Mesenchymal stem cell (in vitro differentiated cells and primary cell): ENCODE results near the gene ANGEL1.

Source experiments
- DNase-seq: peaks from one replicate; pipeline ENCODE4 v3.0.0-alpha.2; 2013
- H2AFZ ChIP-seq: one replicate; pipeline ENCODE4 v1.6.1; 2013; ENCODE audit warnings: low read depth, mild to moderate bottlenecking, control low read depth, inconsistent platforms, low read length, moderate library complexity
- H2AK5ac ChIP-seq: 2 replicates; pipeline ENCODE4 v1.6.1; 2013; ENCODE audit warnings: low read length, moderate library complexity, mild to moderate bottlenecking, inconsistent platforms; ENCODE audit not compliant: severe bottlenecking
- H2BK120ac ChIP-seq: one replicate; pipeline ENCODE4 v1.6.1; 2013; ENCODE audit warnings: low read depth, mild to moderate bottlenecking, inconsistent platforms, low read length, moderate library complexity
- H2BK12ac ChIP-seq, 2 experiments: one replicate each; pipeline ENCODE4 v1.6.1; 2013; ENCODE audit warnings: inconsistent platforms in 2 of 2, low read length in 2 of 2, mild to moderate bottlenecking in 2 of 2, moderate library complexity in 2 of 2, control low read depth in 1 of 2
- H2BK15ac ChIP-seq: one replicate; pipeline ENCODE4 v1.6.1; 2013; ENCODE audit warnings: mild to moderate bottlenecking, low read depth, inconsistent platforms; ENCODE audit not compliant: poor library complexity, severe bottlenecking
- H2BK5ac ChIP-seq: 2 replicates; pipeline ENCODE4 v1.6.1; 2013; ENCODE audit warnings: low read depth, mild to moderate bottlenecking, low read length, control low read depth, inconsistent platforms; ENCODE audit not compliant: poor library complexity, severe bottlenecking
- H3K14ac ChIP-seq, 2 experiments: one replicate each; pipeline ENCODE4 v1.6.1; 2013; ENCODE audit warnings: inconsistent platforms in 2 of 2, low read length in 2 of 2, control low read depth in 1 of 2, mild to moderate bottlenecking in 1 of 2, moderate library complexity in 1 of 2
- H3K18ac ChIP-seq, 2 experiments: one replicate each; pipeline ENCODE4 v1.6.1; 2013; ENCODE audit warnings: inconsistent platforms in 2 of 2, low read length in 2 of 2, control low read depth in 1 of 2, low read depth in 1 of 2, mild to moderate bottlenecking in 1 of 2
- H3K23ac ChIP-seq, 2 experiments: one replicate each; pipeline ENCODE4 v1.6.1; 2013; ENCODE audit warnings: inconsistent platforms in 2 of 2, low read length in 2 of 2, mild to moderate bottlenecking in 2 of 2, moderate library complexity in 2 of 2, control low read depth in 1 of 2
- H3K27ac ChIP-seq: 2 replicates; pipeline ENCODE4 v1.5.1; 2013; ENCODE audit warnings: mild to moderate bottlenecking, moderate library complexity, low read length, control low read depth, inconsistent platforms; ENCODE audit not compliant: poor library complexity, severe bottlenecking
- H3K27me3 ChIP-seq, 2 experiments: 2 replicates each; pipeline versions ENCODE4 v1.6.1 to v1.7.0; 2013; ENCODE audit warnings: low read length in 2 of 2, mild to moderate bottlenecking in 2 of 2, moderate library complexity in 2 of 2, control low read depth in 1 of 2, inconsistent platforms in 1 of 2; ENCODE audit not compliant: control insufficient read depth in 1 of 2, insufficient read depth in 1 of 2
- H3K36me3 ChIP-seq, 2 experiments: 2 replicates each; pipeline versions ENCODE4 v1.6.1 to v1.7.0; 2013; ENCODE audit warnings: low read length in 2 of 2, control low read depth in 1 of 2, inconsistent platforms in 1 of 2, low read depth in 1 of 2, mild to moderate bottlenecking in 1 of 2; ENCODE audit not compliant: insufficient read depth in 2 of 2, control insufficient read depth in 1 of 2
- H3K4ac ChIP-seq, 2 experiments: one replicate each; pipeline ENCODE4 v1.6.1; 2013; ENCODE audit warnings: inconsistent platforms in 2 of 2, low read length in 2 of 2, mild to moderate bottlenecking in 2 of 2, moderate library complexity in 2 of 2, control low read depth in 1 of 2, low read depth in 1 of 2
- H3K4me1 ChIP-seq: 2 replicates; pipeline ENCODE4 v1.6.1; 2013; ENCODE audit warnings: low read depth, low read length, control low read depth; ENCODE audit not compliant: control insufficient read depth, insufficient read depth
- H3K4me2 ChIP-seq: 2 replicates; pipeline ENCODE4 v1.6.1; 2013; ENCODE audit warnings: low read length, mild to moderate bottlenecking, inconsistent platforms; ENCODE audit not compliant: poor library complexity, severe bottlenecking
- H3K4me3 ChIP-seq, 2 experiments: 2 replicates each; pipeline versions ENCODE4 v1.5.1 to v1.7.0; 2013; ENCODE audit warnings: low read length in 2 of 2, mild to moderate bottlenecking in 2 of 2, control low read depth in 1 of 2, low read depth in 1 of 2; ENCODE audit not compliant: insufficient read depth in 1 of 2
- H3K79me1 ChIP-seq: replicated peaks from 2 replicates; pipeline ENCODE4 v1.6.1; 2013; ENCODE audit warnings: mild to moderate bottlenecking, control low read depth, low read length, inconsistent platforms; ENCODE audit not compliant: poor library complexity, severe bottlenecking
- H3K9ac ChIP-seq: 2 replicates; pipeline ENCODE4 v1.7.0; 2013; ENCODE audit warnings: mild to moderate bottlenecking, low read length, moderate library complexity
- H3K9me3 ChIP-seq: 2 replicates; pipeline ENCODE4 v1.7.0; 2013; ENCODE audit warnings: mild to moderate bottlenecking, low read length; ENCODE audit not compliant: control insufficient read depth
- H4K8ac ChIP-seq: one replicate; pipeline ENCODE4 v1.6.1; 2013; ENCODE audit warnings: inconsistent platforms, mild to moderate bottlenecking, low read length, moderate library complexity
- H4K91ac ChIP-seq: one replicate; pipeline ENCODE4 v1.6.1; 2013; ENCODE audit warnings: mild to moderate bottlenecking, low read length, inconsistent platforms
- WGBS: methylation state at CpG from one replicate; pipeline ENCODE4 v1.1.7; 2013; ENCODE audit warnings: mixed read lengths; 5-methylcytosine and 5-hydroxymethylcytosine counted together

ANGEL1 gene

DNA sequence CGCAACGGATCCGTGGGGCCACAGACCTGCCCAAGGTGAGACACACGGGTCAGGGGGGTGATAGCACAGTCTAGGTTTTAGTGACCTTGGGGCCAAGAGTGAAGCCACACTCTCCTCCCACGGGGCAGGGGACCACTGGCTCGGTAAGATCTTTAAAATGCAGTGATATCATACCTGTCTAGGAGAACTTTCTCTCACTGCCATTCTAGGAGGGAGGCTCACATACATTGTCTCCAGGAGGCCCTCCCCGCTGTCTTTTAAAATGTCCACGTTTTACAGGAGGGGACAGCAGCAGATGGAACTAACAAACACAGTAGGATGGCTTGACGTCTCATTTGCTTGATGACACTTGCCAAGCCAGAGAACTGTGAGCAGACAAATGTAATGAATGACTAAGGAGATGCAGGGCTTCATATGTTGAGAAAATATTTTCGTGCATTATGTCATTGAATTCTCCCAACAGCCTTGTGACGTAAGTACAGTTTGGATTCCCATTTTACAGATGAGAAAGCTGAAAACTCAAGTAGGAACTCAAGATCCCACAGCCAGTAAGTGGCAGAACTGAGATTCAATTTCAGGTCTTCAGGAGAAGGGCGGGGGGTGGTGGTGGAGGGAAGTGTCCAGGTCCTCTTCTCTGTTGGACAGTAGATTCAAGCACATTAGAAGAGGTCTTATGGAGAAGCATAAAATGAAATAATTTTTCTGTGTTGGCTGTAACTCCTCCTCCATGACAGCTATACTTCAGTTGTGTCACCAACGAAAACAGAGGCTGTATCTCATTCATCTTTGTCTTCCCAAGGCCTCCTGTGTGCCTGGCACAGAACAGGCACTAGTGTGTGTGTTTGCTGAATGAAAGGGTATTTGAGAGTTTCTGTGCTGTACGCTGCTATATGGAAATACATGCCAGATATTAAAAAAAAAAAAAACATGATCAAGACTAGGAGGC is 49.3 kb downstream of the ANGEL1 start:
- Histone ChIP-seq H2BK120ac (no peak overlapping the region), H3K23ac (no peak overlapping the region), H3K14ac (no peak overlapping the region), H3K9me3 (no peaks in the 10 kb centered on the region), H3K18ac (peak overlapping the region in 1 of 2 experiments; percentile 67), H4K91ac (peak overlapping the region; percentile 64), H2BK15ac (no peak overlapping the region), H3K27me3 (peaks cover 0 to 13% of the 10 kb centered on the region in 2 experiments), H3K27ac (no peak overlapping the region), H4K8ac (peak overlapping the region; percentile 52), H2BK12ac (peak overlapping the region in 1 of 2 experiments; percentile 33), H2AK5ac (no peak overlapping the region), H3K36me3 (peaks cover 0 to 4% of the 10 kb centered on the region in 2 experiments), H3K4ac (peak overlapping the region in 1 of 2 experiments; percentile 19), H3K4me2 (no peak overlapping the region), H3K9ac (no peak overlapping the region), H2AFZ (no peak overlapping the region), H3K4me1 (peaks cover 25% of the 10 kb centered on the region), H3K4me3 (peak overlapping the region in 1 of 2 experiments; percentile 80), H2BK5ac (no peak overlapping the region), H3K79me1 (peaks cover 8% of the 10 kb centered on the region)
- DNase-seq: peak; percentile 38
- WGBS: 79% methylated on average over 13 of the region's 14 CpGs

DNA sequence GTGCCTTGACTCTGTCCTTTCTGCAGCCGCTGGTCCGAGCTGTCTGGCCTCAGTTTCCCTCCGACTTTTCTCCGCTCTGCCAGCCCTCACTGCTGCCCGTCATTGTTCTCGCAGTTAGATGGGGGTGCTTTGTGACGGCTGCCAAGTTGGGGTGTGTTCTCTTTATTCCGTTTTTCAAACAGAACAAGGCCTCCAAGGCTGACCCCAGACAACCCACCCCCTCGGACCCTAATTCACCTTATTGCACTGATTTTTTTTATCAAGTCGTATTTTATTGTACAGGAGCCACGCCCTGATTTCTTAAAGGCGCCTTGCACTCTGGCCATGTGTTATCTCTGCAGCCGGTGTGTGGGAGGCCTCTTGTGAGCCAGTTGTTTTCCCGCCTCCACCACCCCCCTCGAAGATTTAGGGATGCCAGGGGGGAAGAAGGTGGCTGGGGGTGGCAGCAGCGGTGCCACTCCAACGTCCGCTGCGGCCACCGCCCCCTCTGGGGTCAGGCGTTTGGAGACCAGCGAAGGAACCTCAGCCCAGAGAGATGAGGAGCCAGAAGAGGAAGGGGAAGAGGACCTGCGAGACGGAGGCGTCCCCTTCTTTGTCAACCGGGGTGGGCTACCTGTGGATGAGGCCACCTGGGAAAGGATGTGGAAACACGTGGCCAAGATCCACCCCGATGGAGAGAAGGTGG is 50.1 kb downstream of the ANGEL1 start:
- no peak overlapping the region for H3K23ac ChIP-seq
- 44% methylated on average over 27 of the region's 28 CpGs for WGBS

DNA sequence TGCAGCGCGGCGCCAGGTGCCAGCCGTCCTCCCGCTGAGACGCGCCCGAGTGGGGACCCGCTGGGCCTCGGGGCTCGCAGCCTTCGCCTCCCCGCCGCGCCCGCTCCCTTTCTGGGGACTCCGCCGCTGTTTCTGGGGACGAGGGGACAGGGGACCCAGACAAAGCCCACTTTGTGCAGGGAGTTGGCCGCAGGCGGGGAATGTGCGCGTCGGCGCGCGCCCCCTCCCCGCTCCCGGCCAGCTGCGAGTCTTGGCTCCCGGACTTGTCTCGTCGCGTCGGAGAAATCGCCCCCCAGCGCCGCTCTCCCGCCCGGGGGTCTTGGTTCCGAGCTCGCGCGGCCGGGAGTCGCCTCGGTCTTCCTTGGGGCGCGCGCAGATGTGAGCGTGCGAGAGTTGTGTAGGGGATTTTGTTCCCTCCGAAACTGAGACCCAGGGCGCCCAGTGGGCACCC is 50.7 kb downstream of the ANGEL1 start:
- Histone ChIP-seq H3K4me2 (peak overlapping the region; percentile 99), H3K36me3 (peaks cover 0 to 4% of the 10 kb centered on the region in 2 experiments), H2BK15ac (peak overlapping the region; percentile 92), H3K79me1 (peaks cover 8% of the 10 kb centered on the region), H3K4ac (peak overlapping the region; percentile 79), H2AK5ac (no peak overlapping the region), H4K8ac (peak overlapping the region; percentile 94), H2AFZ (peak overlapping the region; percentile 84), H4K91ac (peak overlapping the region; percentile 92), H3K18ac (peak overlapping the region; percentile 90 to 95), H2BK5ac (no peak overlapping the region), H3K9me3 (no peaks in the 10 kb centered on the region), H3K4me3 (peak overlapping the region; percentile 80 to 83), H3K4me1 (peaks cover 19% of the 10 kb centered on the region), H3K14ac (peak overlapping the region in 1 of 2 experiments; percentile 95), H3K9ac (peak overlapping the region; percentile 91), H3K27me3 (peaks cover 0 to 13% of the 10 kb centered on the region in 2 experiments), H2BK12ac (peak overlapping the region in 1 of 2 experiments; percentile 42), H3K27ac (no peak overlapping the region), H3K23ac (peak overlapping the region in 1 of 2 experiments; percentile 74), H2BK120ac (peak overlapping the region; percentile 94)
- no peak for DNase-seq
- WGBS: 1% methylated on average over 26 of the region's 54 CpGs

More for the DNA sequence above, 50.1 kb downstream of the ANGEL1 start:
- H3K18ac ChIP-seq: peak overlapping the region; percentile 90 to 95
- no peaks in the 10 kb centered on the region for H3K9me3 ChIP-seq
- no peak overlapping the region for H2AK5ac ChIP-seq
- H3K27ac ChIP-seq: no peak overlapping the region
- H3K4me1 ChIP-seq: peaks cover 19% of the 10 kb centered on the region
- H2AFZ ChIP-seq: no peak overlapping the region
- peaks cover 0 to 4% of the 10 kb centered on the region in 2 experiments for H3K36me3 ChIP-seq
- peak overlapping the region; percentile 80 to 83 for H3K4me3 ChIP-seq
- H3K79me1 ChIP-seq: peaks cover 8% of the 10 kb centered on the region
- H3K4ac ChIP-seq: peak overlapping the region; percentile 19 to 79
- peak overlapping the region; percentile 60 for H2BK15ac ChIP-seq
- H2BK5ac ChIP-seq: no peak overlapping the region
- H3K4me2 ChIP-seq: peak overlapping the region; percentile 99
- peak overlapping the region; percentile 52 for H4K8ac ChIP-seq
- H3K9ac ChIP-seq: peak overlapping the region; percentile 91
- peaks cover 0 to 13% of the 10 kb centered on the region in 2 experiments for H3K27me3 ChIP-seq
- peak overlapping the region in 1 of 2 experiments; percentile 33 for H2BK12ac ChIP-seq
- H2BK120ac ChIP-seq: no peak overlapping the region
- peak overlapping the region in 1 of 2 experiments; percentile 68 for H3K14ac ChIP-seq
- no peak for DNase-seq
- H4K91ac ChIP-seq: peak overlapping the region; percentile 64
